ENCODE data around the gene IFI30. TPM values are rescaled to one million over a fixed set of nuclear protein-coding genes. Genes with fewer than 3 reads are reported as not detected.
"Not testable (repeated sequence)": the region's sequence is repeated elsewhere in the genome, so short reads cannot be mapped to it uniquely, and the experiment has no call there.

Gene IFI30
- polyA plus RNA-seq, 1 of the 3 experiments (the other 2 are of a cell fraction): 11.6 TPM

DNA sequence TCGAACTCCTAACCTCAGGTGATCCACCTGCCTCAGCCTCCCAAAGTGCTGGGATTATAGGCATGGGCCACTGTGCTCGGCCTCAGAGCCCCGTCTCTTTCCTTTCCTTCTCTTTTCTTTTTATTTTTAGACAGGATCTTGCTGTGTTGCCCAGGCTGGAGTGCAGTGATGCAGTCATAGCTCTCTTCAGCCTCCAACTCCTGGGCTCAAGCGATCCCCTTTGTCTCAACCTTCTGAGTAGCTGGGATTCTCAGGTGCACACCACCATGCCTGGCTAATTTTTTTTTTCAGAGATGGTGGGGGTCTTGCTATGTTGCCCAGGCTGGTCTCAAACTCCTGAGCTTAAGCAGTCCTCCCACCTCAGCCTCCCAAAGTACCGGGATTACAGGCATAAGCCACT lies 36.3 kb downstream of the IFI30 start:
- CTCF ChIA-PET: interaction anchor here (0.7 to 20.7 kb wide), 6 partner anchors 13 to 201 kb away, joined by 3 to 505 read pairs (median 28); partner anchors contain the start of gene PDE4C
- H3K36me3 ChIP-seq (replicated peaks in 1 of 2; ENCODE audit: control insufficient read depth in 1 of 2, insufficient read depth in 2 of 2, low read length in 1 of 2); H3K9ac ChIP-seq; H3K4me3 ChIP-seq (ENCODE audit: low read depth in 2 of 2, low read length in 1 of 2); H2AFZ ChIP-seq (ENCODE audit: low read depth); H3K27me3 ChIP-seq (ENCODE audit: insufficient read depth); H3F3A ChIP-seq (replicated peaks; ENCODE audit: insufficient read depth); H3K9me2 ChIP-seq; H3K4me1 ChIP-seq (ENCODE audit: control insufficient read depth in 1 of 2, insufficient read depth in 2 of 2, low read depth in 1 of 2, low read length in 1 of 2); H3K79me2 ChIP-seq (ENCODE audit: insufficient read depth); H3K4me2 ChIP-seq; DNase-seq; H3K9me3 ChIP-seq; H4K20me1 ChIP-seq (ENCODE audit: insufficient read depth); H3K27ac ChIP-seq (ENCODE audit: low read depth in 2 of 2, low read length in 1 of 2): not testable (repeated sequence)
- 68% methylated on average over 5 of the region's 5 CpGs for WGBS (ENCODE audit: low lambda C conversion rate)
- POLR2A ChIA-PET: interaction anchor here (0.8 kb wide), 1 partner anchor 69 kb away, joined by 3 read pairs; no protein-coding TSS in a partner anchor

DNA sequence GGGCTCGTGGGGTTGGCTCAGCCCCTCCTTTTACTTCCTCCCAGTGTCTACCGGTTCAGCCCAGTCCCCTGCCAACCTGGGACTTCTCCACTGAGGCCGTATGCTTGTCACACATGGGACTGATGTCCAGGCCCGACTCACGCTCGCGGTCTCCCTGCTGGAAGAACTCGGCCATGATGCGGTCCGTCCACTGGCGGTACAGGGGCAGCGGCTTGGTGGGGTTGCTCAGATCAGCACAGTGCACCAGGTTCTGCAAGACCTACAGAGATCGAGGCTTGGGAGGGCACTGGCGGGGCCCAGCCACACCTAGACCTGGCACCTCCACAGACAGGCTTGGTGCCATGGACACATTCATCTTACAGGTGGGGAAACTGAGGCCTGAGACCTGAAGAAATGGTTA lies 38.1 kb downstream of the IFI30 start:
- Histone ChIP-seq H3K27ac (ENCODE audit: low read depth in 2 of 2, low read length in 1 of 2) (no peak overlapping the region), H3K4me1 (ENCODE audit: control insufficient read depth in 1 of 2, insufficient read depth in 2 of 2, low read depth in 1 of 2, low read length in 1 of 2) (peaks cover 0 to 3% of the 10 kb centered on the region in 2 experiments; a peak in 1 of 4 replicates), H3K9me2 (no peaks in the 10 kb centered on the region), H4K20me1 (ENCODE audit: insufficient read depth) (no peaks in the 10 kb centered on the region), H3K27me3 (ENCODE audit: insufficient read depth) (no peaks in the 10 kb centered on the region), H3K4me3 (ENCODE audit: low read depth in 2 of 2, low read length in 1 of 2) (no peak overlapping the region), H3K9me3 (no peaks in the 10 kb centered on the region), H3F3A (replicated peaks; ENCODE audit: insufficient read depth) (no peaks in the 10 kb centered on the region), H3K79me2 (ENCODE audit: insufficient read depth) (no peaks in the 10 kb centered on the region), H3K4me2 (no peak overlapping the region), H2AFZ (ENCODE audit: low read depth) (no peak overlapping the region), H3K36me3 (replicated peaks in 1 of 2; ENCODE audit: control insufficient read depth in 1 of 2, insufficient read depth in 2 of 2, low read length in 1 of 2) (no peaks in the 10 kb centered on the region), H3K9ac (no peak overlapping the region)
- TF ChIP-seq POLR2AphosphoS5 (IDR thresholded peaks at IDR 0.05; ENCODE audit: low read depth, low read length) (no peak), SMC3 (IDR thresholded peaks at IDR 0.05; ENCODE audit: low read depth, low read length) (no peak), FOXJ3 (CRISPR knock-in tag; IDR thresholded peaks at IDR 0.05) (no peak), FOXM1 (IDR thresholded peaks at IDR 0.05; ENCODE audit: low read depth) (no peak), TAF1 (IDR thresholded peaks at IDR 0.05; ENCODE audit: borderline replicate concordance, low read depth, low read length) (no peak), MXI1 (IDR thresholded peaks at IDR 0.05; ENCODE audit: low read depth, low read length) (no peak), FOSL2 (IDR thresholded peaks at IDR 0.05; ENCODE audit: borderline replicate concordance, low read depth) (no peak), RXRA (IDR thresholded peaks at IDR 0.05; ENCODE audit: borderline replicate concordance, low read depth) (no peak), EZH2phosphoT487 (IDR thresholded peaks at IDR 0.05; ENCODE audit: borderline replicate concordance, low read depth) (no peak), SIN3A (IDR thresholded peaks at IDR 0.05; ENCODE audit: borderline replicate concordance, low read depth, low read length) (no peak), JUND (IDR thresholded peaks at IDR 0.05) (no peak), USF1 (IDR thresholded peaks at IDR 0.05; ENCODE audit: borderline replicate concordance, low read depth) (no peak)
- TF ChIP-seq, protein P1, sequence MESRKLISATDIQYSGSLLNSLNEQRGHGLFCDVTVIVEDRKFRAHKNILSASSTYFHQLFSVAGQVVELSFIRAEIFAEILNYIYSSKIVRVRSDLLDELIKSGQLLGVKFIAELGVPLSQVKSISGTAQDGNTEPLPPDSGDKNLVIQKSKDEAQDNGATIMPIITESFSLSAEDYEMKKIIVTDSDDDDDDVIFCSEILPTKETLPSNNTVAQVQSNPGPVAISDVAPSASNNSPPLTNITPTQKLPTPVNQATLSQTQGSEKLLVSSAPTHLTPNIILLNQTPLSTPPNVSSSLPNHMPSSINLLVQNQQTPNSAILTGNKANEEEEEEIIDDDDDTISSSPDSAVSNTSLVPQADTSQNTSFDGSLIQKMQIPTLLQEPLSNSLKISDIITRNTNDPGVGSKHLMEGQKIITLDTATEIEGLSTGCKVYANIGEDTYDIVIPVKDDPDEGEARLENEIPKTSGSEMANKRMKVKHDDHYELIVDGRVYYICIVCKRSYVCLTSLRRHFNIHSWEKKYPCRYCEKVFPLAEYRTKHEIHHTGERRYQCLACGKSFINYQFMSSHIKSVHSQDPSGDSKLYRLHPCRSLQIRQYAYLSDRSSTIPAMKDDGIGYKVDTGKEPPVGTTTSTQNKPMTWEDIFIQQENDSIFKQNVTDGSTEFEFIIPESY (IDR thresholded peaks at IDR 0.05; ENCODE audit: borderline replicate concordance, low read depth): no peak
- TF ChIP-seq, protein P2, sequence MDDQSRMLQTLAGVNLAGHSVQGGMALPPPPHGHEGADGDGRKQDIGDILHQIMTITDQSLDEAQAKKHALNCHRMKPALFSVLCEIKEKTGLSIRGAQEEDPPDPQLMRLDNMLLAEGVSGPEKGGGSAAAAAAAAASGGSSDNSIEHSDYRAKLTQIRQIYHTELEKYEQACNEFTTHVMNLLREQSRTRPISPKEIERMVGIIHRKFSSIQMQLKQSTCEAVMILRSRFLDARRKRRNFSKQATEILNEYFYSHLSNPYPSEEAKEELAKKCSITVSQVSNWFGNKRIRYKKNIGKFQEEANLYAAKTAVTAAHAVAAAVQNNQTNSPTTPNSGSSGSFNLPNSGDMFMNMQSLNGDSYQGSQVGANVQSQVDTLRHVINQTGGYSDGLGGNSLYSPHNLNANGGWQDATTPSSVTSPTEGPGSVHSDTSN (IDR thresholded peaks at IDR 0.05): no peak
- TF ChIP-seq, protein P3, sequence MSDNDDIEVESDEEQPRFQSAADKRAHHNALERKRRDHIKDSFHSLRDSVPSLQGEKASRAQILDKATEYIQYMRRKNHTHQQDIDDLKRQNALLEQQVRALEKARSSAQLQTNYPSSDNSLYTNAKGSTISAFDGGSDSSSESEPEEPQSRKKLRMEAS (IDR thresholded peaks at IDR 0.05; ENCODE audit: low read depth): no peak
- TF ChIP-seq, protein P4, sequence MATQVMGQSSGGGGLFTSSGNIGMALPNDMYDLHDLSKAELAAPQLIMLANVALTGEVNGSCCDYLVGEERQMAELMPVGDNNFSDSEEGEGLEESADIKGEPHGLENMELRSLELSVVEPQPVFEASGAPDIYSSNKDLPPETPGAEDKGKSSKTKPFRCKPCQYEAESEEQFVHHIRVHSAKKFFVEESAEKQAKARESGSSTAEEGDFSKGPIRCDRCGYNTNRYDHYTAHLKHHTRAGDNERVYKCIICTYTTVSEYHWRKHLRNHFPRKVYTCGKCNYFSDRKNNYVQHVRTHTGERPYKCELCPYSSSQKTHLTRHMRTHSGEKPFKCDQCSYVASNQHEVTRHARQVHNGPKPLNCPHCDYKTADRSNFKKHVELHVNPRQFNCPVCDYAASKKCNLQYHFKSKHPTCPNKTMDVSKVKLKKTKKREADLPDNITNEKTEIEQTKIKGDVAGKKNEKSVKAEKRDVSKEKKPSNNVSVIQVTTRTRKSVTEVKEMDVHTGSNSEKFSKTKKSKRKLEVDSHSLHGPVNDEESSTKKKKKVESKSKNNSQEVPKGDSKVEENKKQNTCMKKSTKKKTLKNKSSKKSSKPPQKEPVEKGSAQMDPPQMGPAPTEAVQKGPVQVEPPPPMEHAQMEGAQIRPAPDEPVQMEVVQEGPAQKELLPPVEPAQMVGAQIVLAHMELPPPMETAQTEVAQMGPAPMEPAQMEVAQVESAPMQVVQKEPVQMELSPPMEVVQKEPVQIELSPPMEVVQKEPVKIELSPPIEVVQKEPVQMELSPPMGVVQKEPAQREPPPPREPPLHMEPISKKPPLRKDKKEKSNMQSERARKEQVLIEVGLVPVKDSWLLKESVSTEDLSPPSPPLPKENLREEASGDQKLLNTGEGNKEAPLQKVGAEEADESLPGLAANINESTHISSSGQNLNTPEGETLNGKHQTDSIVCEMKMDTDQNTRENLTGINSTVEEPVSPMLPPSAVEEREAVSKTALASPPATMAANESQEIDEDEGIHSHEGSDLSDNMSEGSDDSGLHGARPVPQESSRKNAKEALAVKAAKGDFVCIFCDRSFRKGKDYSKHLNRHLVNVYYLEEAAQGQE (IDR thresholded peaks at IDR 0.05; ENCODE audit: low read depth, low read length): no peak
- TF ChIP-seq, protein P5, sequence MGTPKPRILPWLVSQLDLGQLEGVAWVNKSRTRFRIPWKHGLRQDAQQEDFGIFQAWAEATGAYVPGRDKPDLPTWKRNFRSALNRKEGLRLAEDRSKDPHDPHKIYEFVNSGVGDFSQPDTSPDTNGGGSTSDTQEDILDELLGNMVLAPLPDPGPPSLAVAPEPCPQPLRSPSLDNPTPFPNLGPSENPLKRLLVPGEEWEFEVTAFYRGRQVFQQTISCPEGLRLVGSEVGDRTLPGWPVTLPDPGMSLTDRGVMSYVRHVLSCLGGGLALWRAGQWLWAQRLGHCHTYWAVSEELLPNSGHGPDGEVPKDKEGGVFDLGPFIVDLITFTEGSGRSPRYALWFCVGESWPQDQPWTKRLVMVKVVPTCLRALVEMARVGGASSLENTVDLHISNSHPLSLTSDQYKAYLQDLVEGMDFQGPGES (IDR thresholded peaks at IDR 0.05; ENCODE audit: low read depth, low read length): no peak
- WGBS (ENCODE audit: low lambda C conversion rate): 69% methylated on average over 11 of the region's 14 CpGs
- POLR2A ChIA-PET: interaction anchor here (0.6 kb wide), 1 partner anchor 81 kb away, joined by 4 read pairs; no protein-coding TSS in a partner anchor
- CTCF ChIA-PET: interaction anchor here (2.6 kb wide), 1 partner anchor 40 kb away, joined by 11 read pairs; no protein-coding TSS in a partner anchor
- DNase-seq: no peak

Measured in SK-N-SH (cell line).